CD4-positive, alpha-beta T cell treated with Interleukin-17A for 1 hour (primary cell): ENCODE data around the gene TAF1B.

Source experiments
- DNase-seq: peaks from one replicate; pipeline ENCODE4 v3.0.0-alpha.2; 2020

TAF1B gene

GRCh38 chr2:9946076-9946475 is 102.8 kb downstream of the TAF1B start:
- DNase-seq: no peak

- DNase-seq: no peak
Measured at GRCh38 chr2:9946818-9947217, 103.5 kb downstream of the TAF1B start.

- no peak for DNase-seq
Measured at GRCh38 chr2:9948721-9949120, 105.4 kb downstream of the TAF1B start.

GRCh38 chr2:9949239-9949991 is 106.1 kb downstream of the TAF1B start:
- DNase-seq: no peak

- no peak for DNase-seq
Measured at GRCh38 chr2:9949992-9950520, 106.8 kb downstream of the TAF1B start.

GRCh38 chr2:9950521-9951271 is 107.4 kb downstream of the TAF1B start:
- DNase-seq: peak; percentile 65

- DNase-seq: no peak
Measured at GRCh38 chr2:9951272-9951521, 107.9 kb downstream of the TAF1B start.

- DNase-seq: peak; percentile 94
Measured at GRCh38 chr2:9951522-9952285, 108.4 kb downstream of the TAF1B start, which contains the start of gene GRHL1. GRHL1 (plus strand) TSS chr2:9951693; CDS start chr2:9951834, 141 bp downstream.

- no peak for DNase-seq
Measured at GRCh38 chr2:9952286-9952737, 109.0 kb downstream of the TAF1B start.

- no peak for DNase-seq
Measured at GRCh38 chr2:9952856-9953503, 109.7 kb downstream of the TAF1B start.

GRCh38 chr2:9954136-9954535 is 110.9 kb downstream of the TAF1B start:
- DNase-seq: no peak

- no peak for DNase-seq
Measured at GRCh38 chr2:9958057-9958456, 114.8 kb downstream of the TAF1B start.

- DNase-seq: no peak
Measured at GRCh38 chr2:9959262-9959661, 116.0 kb downstream of the TAF1B start.

- no peak for DNase-seq
Measured at GRCh38 chr2:9961013-9961412, 117.7 kb downstream of the TAF1B start.

GRCh38 chr2:9964334-9964980 is 121.2 kb downstream of the TAF1B start:
- no peak for DNase-seq

GRCh38 chr2:9965119-9965822 is 122.0 kb downstream of the TAF1B start:
- DNase-seq: peak; percentile 27

GRCh38 chr2:9966491-9967022 is 123.3 kb downstream of the TAF1B start:
- no peak for DNase-seq

GRCh38 chr2:9967053-9967775 is 123.9 kb downstream of the TAF1B start:
- DNase-seq: no peak

GRCh38 chr2:9968553-9969497 is 125.6 kb downstream of the TAF1B start:
- DNase-seq: no peak
